ENCODE data around the gene RPL31.

Gene RPL31

GRCh38 chr2:100997509-100998234, 4.4 kb upstream of the RPL31 start:
- DNase-seq: no peak

GRCh38 chr2:100998235-100998573, 3.9 kb upstream of the RPL31 start:
- DNase-seq: no peak

GRCh38 chr2:100999995-101000394, 2.1 kb upstream of the RPL31 start:
- DNase-seq: no peak

DNA sequence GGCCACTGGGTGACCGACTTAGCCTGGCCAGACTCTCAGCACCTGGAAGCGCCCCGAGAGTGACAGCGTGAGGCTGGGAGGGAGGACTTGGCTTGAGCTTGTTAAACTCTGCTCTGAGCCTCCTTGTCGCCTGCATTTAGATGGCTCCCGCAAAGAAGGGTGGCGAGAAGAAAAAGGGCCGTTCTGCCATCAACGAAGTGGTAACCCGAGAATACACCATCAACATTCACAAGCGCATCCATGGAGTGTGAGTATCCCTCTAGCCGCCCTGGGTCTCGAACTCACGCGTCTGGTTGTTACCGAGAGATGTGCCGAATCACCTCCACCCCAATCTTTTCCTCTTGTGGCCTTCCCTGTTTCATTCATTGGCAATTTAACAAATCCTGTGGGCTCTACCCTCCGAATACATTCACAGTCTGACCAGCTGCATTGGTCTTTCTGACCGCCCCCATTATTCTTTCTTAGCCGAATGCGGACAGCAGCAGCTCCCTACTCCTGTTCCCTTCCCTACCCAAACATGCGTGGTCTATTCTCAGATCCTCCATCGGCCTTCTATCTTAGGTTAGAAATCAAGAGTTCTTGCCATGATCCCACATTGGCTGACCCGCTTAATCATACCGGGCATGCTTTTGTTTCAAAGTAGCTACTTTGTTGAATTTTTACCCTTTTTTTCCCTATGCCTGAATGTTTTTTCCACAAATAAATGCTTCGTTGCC, 631 bp downstream of the RPL31 start:
- DNase-seq: no peak

DNA sequence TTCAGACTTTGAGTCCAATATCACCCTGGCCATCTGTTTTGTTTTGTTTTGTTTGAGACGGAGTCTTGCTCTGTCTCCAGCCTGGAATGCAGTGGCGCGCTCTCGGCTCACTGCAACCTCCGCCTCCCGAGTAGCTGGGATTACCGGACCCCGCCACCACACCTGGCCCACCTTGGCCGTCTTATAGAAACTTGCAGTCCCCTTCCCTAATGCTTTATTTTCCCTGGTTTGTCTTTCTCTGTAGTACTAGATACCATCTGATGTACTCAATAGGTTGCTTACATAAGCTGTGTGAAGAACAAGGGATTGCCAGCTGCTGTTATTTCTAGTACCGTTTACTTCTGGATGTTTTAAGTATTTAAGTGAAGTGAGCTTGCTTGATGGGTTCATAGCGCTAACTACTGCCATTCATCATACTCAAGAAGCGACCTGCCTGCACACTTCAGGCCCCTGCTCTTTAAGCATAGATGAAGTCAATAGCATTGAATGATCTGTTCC, 1.2 kb downstream of the RPL31 start:
- no peak for DNase-seq

DNA sequence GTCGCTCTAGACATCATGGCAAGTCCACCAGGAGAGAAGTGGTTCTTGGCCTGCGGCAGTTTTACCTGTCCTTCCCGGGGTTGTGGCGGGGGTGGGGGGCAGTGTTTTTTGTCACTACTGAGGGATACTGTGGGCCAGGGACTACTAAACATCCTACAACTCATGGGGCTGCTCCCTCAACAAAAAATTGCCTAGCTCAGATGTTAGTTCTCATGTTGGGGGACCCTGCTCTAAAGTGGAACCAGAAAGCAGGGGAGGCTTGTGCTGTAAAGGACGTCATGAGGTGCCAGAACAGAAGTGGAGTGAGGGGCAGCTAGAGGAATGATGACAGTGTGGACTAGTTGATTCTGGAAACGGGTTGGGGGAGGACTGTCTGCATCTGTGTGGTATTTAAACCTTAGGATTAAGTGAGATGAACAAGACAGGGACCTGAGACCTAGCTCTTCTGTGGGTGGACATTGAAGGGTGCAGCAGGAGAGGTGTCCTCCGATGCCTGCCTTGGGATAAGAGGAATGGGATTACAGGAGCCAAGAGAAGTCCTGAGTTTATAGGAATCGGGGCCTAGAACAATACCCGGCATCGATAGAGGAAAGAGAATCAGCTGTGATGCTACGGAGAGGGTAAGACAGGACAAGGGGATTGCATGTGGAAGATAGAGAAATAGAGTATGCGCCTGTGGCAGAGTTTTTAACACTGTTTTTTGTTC, 2.7 kb downstream of the RPL31 start:
- no peak for DNase-seq

DNA sequence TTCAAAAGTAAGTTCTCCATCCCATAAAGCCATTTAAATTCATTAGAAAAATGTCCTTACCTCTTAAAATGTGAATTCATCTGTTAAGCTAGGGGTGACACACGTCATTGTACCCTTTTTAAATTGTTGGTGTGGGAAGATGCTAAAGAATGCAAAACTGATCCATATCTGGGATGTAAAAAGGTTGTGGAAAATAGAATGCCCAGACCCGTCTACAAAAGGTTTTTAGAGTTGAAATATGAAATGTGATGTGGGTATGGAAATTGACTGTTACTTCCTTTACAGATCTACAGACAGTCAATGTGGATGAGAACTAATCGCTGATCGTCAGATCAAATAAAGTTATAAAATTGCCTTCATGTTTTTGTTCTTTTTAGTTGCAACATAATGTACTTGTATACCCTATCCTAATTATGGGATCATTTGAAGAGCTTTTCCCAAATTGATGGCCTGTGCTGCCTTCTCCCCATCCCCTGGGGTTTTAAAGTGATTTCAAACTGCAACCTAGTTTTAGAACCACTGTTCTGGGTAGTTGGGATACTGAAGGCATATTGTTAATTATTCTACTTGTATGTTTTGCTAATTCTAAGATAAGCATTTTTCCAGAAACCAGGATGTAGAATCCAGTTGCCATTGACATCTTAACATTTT, 4.1 kb downstream of the RPL31 start:
- DNase-seq: no peak

GRCh38 chr2:101007415-101008345, 5.6 kb downstream of the RPL31 start:
- DNase-seq: no peak

DNA sequence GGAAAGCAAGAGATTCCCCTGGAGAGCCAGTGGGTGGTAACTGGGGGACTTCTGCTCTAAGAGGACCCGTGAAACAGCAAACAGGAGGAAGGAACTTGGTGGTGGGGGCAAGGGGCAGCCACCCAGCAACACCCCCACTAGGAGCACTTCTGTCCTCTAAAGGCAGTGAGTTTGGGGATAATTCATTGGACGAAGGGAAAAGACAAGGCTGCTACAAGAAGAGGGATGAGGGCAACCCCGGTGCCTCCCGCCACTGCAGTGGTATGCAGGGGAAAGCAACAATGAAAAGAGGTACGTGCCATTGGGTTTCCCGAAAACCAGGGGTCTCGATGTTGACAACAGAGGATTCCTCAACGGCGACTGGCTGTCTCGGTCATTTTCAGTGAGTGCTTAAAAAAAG, 9.1 kb downstream of the RPL31 start:
- DNase-seq: no peak

GRCh38 chr2:101012054-101012705, 10.1 kb downstream of the RPL31 start:
- DNase-seq: no peak

GRCh38 chr2:101012706-101013181, 10.7 kb downstream of the RPL31 start:
- DNase-seq: no peak

- DNase-seq: no peak
These were observed 12.3 kb downstream of the RPL31 start for GRCh38 chr2:101014264-101014857.

DNA sequence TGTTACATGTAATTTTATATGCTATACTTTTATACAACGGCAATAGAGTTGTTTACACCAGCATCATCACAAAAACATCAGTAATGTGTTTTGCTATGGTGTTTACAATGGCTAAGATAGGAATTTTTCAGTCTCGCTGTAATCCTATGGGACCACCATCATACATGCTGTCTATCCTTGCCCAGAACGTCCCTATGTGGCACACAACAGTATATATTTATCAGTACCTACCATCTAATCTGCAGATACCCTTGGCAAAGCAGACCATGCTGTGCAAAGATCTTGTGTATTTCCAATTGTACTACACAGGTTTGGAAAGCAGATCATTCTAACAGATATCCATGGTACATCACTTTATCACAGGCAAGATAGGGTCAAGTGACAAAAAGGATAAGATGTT, 15.3 kb downstream of the RPL31 start:
- DNase-seq: no peak

DNA sequence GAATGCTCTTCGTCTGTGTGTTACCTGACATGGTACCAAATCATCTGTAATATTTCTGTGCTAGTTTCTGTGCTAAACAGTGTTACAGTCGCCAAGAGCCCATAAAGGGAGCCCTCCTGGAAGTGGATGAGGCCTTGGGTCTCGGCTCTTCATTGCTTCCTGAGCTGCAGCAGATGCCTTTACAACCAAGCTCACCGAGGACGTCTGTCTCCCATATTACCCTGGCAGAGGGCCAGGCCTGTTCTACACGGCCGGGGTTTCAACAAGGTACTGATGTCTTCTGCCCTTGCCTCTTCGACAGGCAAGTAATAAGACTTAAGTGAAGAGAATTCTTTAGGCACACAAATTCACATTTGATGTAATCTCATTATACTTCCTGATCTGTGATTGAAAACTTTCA, 16.8 kb downstream of the RPL31 start:
- DNase-seq: no peak

DNA sequence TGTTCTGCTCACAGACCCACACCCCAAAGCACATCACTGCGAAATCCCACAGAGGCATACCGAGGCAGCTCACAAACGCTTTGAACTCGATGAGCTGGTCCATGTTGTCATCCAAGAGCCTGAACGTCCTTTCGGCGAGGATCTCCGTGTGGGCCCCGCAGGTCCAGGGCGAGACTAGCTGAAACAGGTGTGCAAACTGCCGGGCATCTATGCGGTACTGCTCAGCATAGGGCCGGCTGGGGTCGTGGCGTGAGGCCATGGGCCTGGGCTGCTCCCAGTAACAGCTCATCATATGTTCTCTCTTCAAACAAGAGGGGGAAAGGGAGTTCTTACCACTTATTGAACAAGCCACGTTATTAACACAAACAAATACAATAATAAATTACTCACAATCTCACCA, 20.1 kb downstream of the RPL31 start:
- no peak for DNase-seq

- DNase-seq: no peak
These were observed 21.4 kb downstream of the RPL31 start for GRCh38 chr2:101023327-101024107.

DNA sequence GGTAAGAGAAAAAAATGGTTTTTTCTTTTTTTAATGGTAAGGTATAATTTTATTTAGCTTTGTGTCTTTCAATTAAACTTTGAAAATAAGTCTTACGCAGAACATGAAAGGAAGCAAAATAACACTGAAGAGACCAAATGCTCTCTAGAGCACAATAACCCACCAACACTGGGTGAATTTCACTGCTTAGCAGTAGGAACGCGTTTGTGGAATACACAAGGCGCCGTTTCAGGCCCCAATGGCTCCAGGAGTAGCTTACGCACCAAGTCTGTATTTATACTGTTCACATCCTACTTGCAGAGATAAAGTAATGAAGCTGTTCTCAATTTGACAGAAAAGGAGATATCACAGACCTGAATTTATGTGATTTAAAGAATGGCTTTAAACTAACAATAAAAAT, 23.5 kb downstream of the RPL31 start:
- no peak for DNase-seq

GRCh38 chr2:101026253-101026701, 24.2 kb downstream of the RPL31 start:
- DNase-seq: no peak

DNA sequence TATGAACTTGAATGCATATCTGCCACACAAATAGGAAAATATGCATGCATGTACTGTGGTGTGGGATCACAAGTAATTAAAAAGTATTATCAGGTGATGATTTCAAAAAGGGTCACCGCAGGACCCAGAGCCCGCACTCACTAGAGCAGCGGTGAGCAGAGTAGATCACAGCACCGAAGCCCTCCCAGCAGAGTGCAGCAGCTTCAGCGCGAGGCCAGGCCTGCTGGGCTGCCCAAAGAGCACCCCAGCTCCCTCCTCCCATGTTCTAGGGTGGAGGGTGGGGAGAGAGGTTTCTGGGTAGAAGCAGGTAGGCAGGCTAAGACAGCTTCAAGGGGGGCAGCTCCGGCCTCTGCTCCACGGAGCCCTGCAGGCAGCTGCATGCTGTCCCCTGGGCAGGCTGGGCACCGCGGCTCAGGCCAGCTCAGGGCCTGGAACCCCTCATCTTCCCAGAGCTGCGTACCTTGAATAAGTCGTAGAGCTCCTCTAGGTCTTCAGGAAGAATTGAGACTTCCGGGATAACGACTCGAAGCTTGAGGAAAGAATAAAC, 24.9 kb downstream of the RPL31 start:
- no peak for DNase-seq

- DNase-seq: no peak
These were observed 25.8 kb downstream of the RPL31 start for GRCh38 chr2:101027852-101028251.

Measured in NCI-H1436 (cell line).